Nucleus accumbens (tissue), 56 donors: ENCODE data around the gene TNRC6B.
"Not testable (repeated sequence)": the region's sequence is repeated elsewhere in the genome, so short reads cannot be mapped to it uniquely, and the experiment has no call there.

Experiments
- DNase-seq, 56 donors: peaks; one replicate each; lab custom pipeline; 2025; lab: John Stamatoyannopoulos, UW

The TNRC6B gene

GRCh38 chr22:40182231-40182835 lies 4.6 kb downstream of the TNRC6B start:
- no peak for DNase-seq

DNA sequence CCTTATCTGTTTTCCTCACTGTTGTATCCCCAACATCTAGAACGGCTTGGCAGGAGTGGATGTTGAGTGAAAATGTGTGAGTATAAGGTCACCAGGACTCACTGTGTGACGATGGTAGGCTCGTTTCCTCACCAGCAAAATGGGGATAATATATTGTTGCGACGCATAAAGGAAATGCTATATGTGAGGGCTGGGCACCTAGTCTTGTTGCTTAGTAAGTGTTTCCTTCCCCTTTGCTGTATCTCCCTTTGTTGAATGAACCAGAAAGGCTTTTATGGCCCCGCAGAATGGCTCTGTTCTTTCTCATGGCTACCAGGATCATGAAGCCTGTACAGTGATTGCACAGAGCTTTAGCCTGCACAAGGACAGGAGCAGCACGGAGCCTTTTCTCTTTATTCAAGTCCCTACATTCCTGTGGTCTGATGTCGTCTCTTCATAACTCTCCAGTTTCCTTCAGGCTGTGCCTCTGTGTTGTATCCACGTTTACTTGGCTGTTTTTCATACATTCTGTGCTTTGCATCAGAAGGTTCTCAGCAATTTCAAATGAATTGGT lies 5.4 kb downstream of the TNRC6B start:
- DNase-seq: no peak

GRCh38 chr22:40183603-40184002 lies 5.9 kb downstream of the TNRC6B start:
- not testable (repeated sequence) for DNase-seq

GRCh38 chr22:40187389-40187788 lies 9.7 kb downstream of the TNRC6B start:
- DNase-seq: no peak

DNA sequence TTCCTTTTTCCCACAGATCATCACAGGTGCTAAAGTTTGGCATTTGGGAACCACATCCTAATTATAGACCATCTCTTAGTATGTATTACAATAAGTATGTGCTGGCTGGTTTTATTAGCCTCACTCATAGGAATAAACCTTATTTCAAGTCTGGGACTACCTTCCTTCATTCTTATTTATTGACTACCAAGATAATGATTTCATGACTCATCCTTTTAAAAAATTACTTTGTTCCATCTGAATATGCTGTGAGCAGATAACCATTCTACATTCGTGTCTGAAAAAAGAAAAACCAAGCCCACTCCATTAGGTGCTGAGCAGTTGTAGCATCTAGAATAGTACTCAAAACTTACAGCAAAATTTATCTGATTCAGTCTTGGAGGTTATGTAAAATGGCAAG lies 12.3 kb downstream of the TNRC6B start:
- DNase-seq: no peak

DNA sequence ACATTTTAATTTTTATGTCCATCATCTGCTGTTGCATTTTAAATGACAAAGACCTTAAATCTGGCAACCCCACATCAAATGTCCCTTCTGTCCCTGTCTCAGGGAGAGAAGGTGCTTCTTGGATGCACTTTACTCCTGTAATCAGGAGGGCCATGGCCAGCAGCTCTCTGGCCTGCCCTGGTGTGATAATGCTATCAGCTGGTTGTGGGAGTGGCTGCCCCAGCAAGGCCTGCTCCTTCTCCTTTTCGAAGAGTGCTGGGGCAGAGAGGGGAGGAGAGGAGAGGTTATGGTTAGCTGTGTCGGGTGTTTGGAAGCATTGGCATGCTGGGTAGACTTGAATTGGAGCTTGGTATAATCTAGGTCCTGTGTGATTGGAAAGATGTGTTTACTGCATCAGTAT lies 12.8 kb downstream of the TNRC6B start:
- no peak for DNase-seq

DNA sequence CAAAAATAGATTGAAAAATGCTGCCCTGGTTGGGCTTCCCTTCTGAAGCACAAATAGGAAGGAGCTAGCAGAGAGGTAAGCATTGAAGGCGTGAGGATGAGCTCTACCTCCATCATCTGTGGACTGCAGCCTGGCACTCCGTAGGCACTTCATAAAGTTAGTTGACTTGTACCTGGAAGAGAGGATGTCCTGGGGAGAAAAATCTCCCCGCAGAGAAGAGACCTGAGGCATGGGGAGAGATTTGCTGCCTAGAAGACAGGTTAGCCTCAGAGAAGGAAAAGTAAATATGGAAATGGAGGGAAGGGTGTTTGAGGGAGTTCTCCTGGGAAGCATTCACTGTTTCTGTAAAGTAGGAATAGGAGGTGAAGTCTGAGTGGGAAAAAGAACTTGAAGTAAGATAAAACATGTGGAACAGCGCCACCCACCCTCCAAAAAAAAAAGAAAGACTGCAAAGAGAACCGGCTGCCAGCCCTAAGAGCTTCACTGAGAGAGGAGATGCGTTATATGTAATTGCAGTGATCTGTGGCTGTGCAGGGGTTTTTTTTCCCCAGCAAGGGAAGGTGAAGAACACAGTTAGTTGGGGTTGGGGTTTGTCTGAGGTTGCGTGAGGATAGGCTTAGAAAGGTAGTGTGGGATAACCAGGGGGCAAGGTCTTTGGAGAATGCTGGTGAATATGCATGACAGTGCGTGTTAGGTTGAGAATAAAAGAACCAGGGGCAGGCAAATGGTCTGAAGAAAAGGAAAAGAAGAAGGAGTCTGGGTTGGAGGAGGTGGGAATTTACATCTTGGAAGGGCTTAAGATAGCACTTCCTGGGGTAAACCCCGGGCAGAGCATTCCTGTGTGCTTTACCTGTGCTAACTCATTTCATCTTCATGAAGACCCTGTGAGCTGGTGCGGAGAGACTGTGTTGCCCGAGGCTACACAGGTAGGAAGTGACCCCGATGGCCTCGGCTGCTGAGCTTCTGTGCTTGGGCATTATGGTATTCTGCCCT lies 16.0 kb downstream of the TNRC6B start:
- peak in 7 of 56 donors; percentile 9 to 55 (median 15) for DNase-seq

DNA sequence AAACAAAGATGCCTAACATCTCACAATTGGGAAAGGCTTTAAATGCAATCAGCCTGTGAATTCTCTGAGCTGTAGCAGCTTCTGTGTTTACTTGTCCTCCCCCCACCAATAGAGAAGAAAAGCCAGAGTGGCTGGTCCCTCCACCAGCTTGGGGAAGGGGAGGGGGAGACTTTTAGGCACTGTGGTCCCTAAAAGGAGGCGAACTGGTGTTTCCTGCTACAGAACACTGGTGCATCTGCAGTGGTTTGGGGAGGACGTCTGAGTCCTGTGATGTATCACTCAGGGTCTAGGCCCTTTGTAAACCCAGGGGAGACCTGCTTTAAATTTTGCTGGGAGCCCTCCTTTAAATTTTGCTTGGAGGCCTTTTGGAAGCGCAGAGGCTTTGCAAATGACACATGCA lies 16.9 kb downstream of the TNRC6B start:
- no peak for DNase-seq

DNA sequence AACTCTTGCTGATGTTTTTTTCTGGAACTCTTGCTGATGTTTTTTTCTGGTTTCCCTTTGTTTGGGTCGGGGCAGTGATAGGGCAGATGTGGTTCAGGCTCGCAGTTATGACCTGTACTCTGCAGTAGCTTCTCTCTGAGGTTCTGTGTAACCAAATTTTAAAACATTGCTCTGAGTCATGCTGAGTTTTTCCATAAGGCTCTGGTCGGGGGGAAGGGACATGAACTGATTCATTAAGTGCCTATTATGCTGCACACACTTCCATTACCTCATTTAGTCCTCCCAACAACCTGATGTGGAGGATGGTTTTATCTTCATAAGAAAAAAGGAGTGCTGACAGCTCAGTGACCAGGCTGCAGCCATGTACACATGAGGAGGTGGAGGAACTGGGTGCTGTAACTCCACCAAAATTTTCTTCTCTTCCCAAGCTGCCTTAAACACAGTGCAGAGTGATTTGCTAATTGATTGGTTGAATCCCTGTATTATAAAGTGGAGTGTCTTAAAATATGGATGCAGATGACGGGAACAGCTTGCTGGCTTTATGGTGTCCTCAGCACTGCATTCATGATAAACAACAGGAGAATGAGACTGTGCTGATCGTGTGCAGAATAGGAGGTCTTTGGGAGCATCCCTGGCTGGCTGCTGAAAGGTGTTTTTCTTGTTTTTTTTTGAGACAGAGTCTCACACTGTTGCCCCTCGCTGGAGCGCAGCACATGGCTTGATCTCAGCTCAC lies 19.1 kb downstream of the TNRC6B start:
- DNase-seq: peak in 2 of 56 donors; percentile 7 to 17

DNA sequence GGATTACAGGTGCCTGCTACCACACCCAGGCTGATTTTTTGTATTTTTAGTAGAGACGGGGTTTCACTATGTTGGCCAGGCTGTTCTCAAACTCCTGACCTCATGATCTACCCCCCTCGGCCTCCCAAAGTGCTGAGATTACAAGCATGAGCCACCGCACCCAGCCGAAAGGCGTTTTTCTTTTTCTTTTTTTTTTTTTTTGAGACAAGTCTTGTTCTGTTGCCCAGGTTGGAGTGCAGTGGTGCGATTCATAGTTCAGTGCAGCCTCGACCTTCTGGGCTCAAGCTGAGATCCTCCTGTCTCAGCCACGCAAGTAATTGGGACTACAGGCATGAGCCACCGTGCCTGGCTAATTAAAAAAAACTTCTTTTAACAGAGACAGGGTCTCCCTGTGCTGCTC lies 19.7 kb downstream of the TNRC6B start:
- DNase-seq: not testable (repeated sequence)

GRCh38 chr22:40198733-40199132 lies 21.0 kb downstream of the TNRC6B start:
- no peak for DNase-seq

GRCh38 chr22:40199223-40199622 lies 21.5 kb downstream of the TNRC6B start:
- no peak for DNase-seq

DNA sequence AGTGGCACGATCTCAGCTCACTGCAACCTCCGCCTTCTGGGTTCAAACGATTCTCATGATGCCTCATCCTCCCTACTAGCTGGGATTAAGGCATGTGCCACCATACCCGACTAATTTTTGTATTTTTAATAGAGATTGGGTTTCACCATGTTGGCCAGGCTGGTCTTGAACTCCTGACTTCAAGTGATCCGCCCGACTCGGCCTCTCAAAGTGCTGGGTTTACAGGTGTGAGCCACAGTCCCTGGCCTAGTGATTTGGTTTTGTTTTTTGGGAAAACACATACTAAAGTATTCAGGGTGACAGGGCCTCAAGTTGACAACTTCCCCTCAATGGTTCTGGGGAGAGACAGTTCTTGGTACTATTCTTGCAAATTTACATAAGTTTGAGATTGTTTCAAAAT lies 22.1 kb downstream of the TNRC6B start:
- no peak for DNase-seq

DNA sequence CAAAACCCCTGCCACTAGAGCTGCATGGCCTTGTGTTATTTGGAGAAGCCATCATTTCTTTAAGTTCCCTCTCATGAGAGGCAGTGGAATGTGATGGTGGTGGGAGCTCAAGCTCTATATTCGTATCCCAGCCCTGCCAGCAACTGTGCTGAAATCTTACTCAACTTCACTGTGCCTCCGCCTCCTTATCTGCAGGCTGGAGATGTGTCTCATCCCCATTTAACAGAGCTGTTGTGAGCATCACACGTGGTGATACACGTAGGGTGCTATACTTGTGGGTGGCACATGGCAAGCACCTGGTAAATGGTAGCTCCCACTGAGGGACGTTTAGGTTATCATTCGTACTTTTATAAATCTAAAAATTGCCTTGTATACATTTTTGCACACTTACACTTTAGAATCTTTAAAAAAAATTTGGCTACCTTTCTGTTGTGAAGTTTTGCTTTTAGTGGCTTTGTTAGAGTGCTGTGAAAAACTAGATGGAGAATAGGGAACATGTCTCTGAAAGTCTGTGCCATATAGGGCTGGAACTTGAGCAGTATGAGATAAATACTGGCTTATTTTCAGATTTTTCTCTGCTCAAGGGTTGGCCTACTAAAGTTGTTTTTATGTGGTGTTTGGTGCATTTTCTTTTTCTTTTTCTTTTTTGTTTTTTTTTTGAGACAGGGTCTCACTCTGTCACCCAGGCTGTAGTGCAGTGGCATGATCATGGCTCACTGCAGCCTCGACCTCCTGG lies 23.2 kb downstream of the TNRC6B start:
- DNase-seq: peak in 17 of 56 donors; percentile 4 to 80 (median 36)

DNA sequence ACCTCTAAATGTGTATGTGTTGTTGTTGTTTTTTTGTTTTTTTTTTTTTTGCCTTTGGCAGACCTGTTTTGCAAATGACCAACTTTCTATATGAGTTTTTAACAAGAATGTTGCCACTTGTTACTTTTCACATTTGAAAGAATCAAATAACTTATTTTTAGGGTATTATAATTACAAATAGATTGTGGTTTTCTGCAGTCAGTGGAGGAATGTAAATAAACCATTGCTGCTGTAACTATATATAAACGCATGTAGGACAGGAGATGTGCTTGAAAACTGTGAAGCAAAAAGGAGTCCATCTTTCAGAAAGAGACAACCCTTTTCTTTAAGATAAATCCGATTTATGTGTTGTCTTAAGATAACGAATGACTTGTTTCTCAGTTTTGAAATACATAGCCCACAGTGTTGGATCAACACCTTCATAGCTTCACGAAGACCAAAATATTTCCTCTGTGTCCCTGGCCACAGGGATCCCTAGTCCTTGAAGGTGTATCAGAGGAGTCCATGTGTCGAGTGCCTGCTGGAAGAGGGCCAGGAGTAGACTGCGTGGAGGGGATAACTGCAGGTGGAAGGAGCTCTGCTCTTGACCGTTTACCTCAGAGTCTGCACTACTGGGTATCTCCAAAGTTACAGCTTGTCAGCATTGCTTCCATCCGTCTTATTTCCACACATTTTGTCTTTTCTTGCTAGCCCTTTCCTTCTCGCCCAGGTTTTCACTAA lies 24.7 kb downstream of the TNRC6B start:
- DNase-seq: no peak

- no peak for DNase-seq
Observed at GRCh38 chr22:40203572-40203971, 25.8 kb downstream of the TNRC6B start.

GRCh38 chr22:40204321-40205116 lies 26.8 kb downstream of the TNRC6B start:
- no peak for DNase-seq

- no peak for DNase-seq
Observed at GRCh38 chr22:40206561-40206960, 28.8 kb downstream of the TNRC6B start.

DNA sequence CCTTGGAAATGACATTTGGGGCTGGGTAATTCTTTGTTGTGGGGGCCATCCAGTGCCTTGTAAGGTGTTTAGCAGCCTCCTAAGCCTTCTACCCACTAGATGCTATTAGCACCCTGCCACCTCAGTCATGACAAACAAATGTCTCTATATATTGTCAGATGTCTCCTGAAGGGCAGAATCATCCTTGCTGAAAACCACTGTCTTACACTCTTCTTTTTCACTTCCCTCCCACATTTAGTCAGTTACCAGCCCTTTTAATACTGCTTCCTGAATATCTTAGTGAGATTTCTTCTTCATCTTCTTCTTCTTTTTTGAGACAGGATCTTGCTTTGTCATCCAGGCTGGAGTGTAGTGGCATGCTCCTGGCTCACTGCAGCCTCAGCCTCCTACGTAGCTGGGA lies 33.1 kb downstream of the TNRC6B start:
- DNase-seq: no peak
